ENCODE data around the gene TUBB4B.

The TUBB4B gene

GRCh38 chr9:137194909-137195308, 46.2 kb upstream of the TUBB4B start:
- TF ChIP-seq CTCF (IDR thresholded peaks at IDR 0.05; ENCODE audit: low read depth, low read length, missing control alignments), result no peak
- H3K4me3 ChIP-seq (replicated peaks; ENCODE audit: low read depth, low read length), result no peak overlapping the region
- DNase-seq (ENCODE audit: extremely low read depth, low read depth), result no peak

- no peak for DNase-seq (ENCODE audit: extremely low read depth, low read depth)
- H3K4me3 ChIP-seq (replicated peaks; ENCODE audit: low read depth, low read length), result no peak overlapping the region
- no peak for TF ChIP-seq CTCF (IDR thresholded peaks at IDR 0.05; ENCODE audit: low read depth, low read length, missing control alignments)
Observed at GRCh38 chr9:137195525-137196220, 45.4 kb upstream of the TUBB4B start.

- TF ChIP-seq CTCF (IDR thresholded peaks at IDR 0.05; ENCODE audit: low read depth, low read length, missing control alignments), result no peak
- DNase-seq (ENCODE audit: extremely low read depth, low read depth), result no peak
- H3K4me3 ChIP-seq (replicated peaks; ENCODE audit: low read depth, low read length), result peak overlapping the region; percentile 46; the same call in 1 of the 2 replicates
Observed at GRCh38 chr9:137198051-137198901, 42.8 kb upstream of the TUBB4B start.

- H3K4me3 ChIP-seq (replicated peaks; ENCODE audit: low read depth, low read length), result peak overlapping the region; percentile 46
- no peak for DNase-seq (ENCODE audit: extremely low read depth, low read depth)
Observed at GRCh38 chr9:137198902-137199283, 42.2 kb upstream of the TUBB4B start.

GRCh38 chr9:137199411-137200121, 41.5 kb upstream of the TUBB4B start:
- H3K4me3 ChIP-seq (replicated peaks; ENCODE audit: low read depth, low read length), result peak overlapping the region; percentile 46
- no peak for TF ChIP-seq CTCF (IDR thresholded peaks at IDR 0.05; ENCODE audit: low read depth, low read length, missing control alignments)
- DNase-seq (ENCODE audit: extremely low read depth, low read depth), result no peak

More at GRCh38 chr9:137198902-137199283, 42.2 kb upstream of the TUBB4B start:
- no peak for TF ChIP-seq CTCF (IDR thresholded peaks at IDR 0.05; ENCODE audit: low read depth, low read length, missing control alignments)

GRCh38 chr9:137200311-137201204, 40.5 kb upstream of the TUBB4B start, which contains the start of gene TPRN:
Gene TPRN (minus strand): TSS chr9:137200741. CDS start chr9:137200711, 30 bp downstream.
- H3K4me3 ChIP-seq (replicated peaks; ENCODE audit: low read depth, low read length), result peak within 1 kb of the TSS; percentile 53
- DNase-seq (ENCODE audit: extremely low read depth, low read depth), result peak; percentile 92
- no peak for TF ChIP-seq CTCF (IDR thresholded peaks at IDR 0.05; ENCODE audit: low read depth, low read length, missing control alignments)

Data from HFF-Myc (cell line).